Measurements from ENCODE around the gene NR2F1-AS1. TPM values are rescaled to one million over a fixed set of nuclear protein-coding genes. Genes with fewer than 3 reads are reported as not detected.

Gene NR2F1-AS1
- total and polyA plus RNA-seq, 2 experiments from 2014 or later: 0.45 to 0.49 TPM

DNA sequence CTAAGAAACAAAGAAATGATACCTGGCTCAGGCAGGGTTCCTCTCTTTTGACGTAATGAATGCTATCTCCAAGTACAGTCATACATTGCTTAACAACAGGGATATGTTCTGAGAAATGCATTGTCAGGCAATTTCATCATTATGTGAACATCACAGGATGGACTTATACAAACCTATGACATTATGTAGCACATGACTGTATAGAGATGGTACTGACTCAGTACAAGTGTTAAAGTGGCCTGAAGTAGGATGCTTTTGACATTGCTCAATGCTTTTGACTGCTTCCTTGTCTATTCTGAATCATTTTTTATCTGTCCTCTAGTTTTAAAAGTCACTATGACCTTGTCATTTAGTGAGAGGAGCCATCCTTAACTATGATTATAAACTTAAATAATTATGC is 147.6 kb downstream of the NR2F1-AS1 start:
- Histone ChIP-seq H3K4me3 (no peak overlapping the region), H3K9me3 (ENCODE audit: low read depth) (no peaks in the 10 kb centered on the region), H3K27ac (no peak overlapping the region), H3K4me1 (ENCODE audit: low read depth) (no peaks in the 10 kb centered on the region), H3K36me3 (no peaks in the 10 kb centered on the region), H3K27me3 (peaks cover 51% of the 10 kb centered on the region)
- TF ChIP-seq, protein P1, sequence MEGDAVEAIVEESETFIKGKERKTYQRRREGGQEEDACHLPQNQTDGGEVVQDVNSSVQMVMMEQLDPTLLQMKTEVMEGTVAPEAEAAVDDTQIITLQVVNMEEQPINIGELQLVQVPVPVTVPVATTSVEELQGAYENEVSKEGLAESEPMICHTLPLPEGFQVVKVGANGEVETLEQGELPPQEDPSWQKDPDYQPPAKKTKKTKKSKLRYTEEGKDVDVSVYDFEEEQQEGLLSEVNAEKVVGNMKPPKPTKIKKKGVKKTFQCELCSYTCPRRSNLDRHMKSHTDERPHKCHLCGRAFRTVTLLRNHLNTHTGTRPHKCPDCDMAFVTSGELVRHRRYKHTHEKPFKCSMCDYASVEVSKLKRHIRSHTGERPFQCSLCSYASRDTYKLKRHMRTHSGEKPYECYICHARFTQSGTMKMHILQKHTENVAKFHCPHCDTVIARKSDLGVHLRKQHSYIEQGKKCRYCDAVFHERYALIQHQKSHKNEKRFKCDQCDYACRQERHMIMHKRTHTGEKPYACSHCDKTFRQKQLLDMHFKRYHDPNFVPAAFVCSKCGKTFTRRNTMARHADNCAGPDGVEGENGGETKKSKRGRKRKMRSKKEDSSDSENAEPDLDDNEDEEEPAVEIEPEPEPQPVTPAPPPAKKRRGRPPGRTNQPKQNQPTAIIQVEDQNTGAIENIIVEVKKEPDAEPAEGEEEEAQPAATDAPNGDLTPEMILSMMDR (IDR thresholded peaks at IDR 0.05; ENCODE audit: low read depth, low read length): no peak
- DNase-seq (ENCODE audit: low read depth in 1 of 2, low spot score in 1 of 2): peak in 1 of 2 donors; percentile 86

DNA sequence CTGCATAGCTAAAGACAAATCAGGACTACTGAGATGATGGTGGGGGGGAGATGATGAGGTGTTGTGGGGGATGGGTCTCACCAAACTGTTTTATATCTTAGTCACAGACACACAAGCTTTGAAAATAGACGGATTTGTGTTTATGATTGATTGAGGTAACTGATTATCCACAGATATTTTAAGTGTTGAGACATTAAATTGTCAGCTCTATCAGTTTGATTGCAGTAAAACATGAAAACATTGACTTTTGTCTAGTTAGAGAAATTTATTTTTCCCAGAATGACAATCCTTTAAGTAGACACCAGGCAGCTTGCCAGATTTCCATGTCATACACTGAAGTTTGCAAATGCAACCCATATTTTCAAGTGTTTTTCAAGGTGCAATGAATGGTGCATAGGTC is 149.8 kb downstream of the NR2F1-AS1 start:
- Histone ChIP-seq H3K36me3 (no peaks in the 10 kb centered on the region), H3K27me3 (peaks cover 49% of the 10 kb centered on the region), H3K27ac (no peak overlapping the region), H3K4me3 (no peak overlapping the region), H3K4me1 (ENCODE audit: low read depth) (no peaks in the 10 kb centered on the region), H3K9me3 (ENCODE audit: low read depth) (no peaks in the 10 kb centered on the region)
- no peak for DNase-seq (ENCODE audit: low read depth in 1 of 2, low spot score in 1 of 2)
- TF ChIP-seq, protein P1 (IDR thresholded peaks at IDR 0.05; ENCODE audit: low read depth, low read length): no peak

DNA sequence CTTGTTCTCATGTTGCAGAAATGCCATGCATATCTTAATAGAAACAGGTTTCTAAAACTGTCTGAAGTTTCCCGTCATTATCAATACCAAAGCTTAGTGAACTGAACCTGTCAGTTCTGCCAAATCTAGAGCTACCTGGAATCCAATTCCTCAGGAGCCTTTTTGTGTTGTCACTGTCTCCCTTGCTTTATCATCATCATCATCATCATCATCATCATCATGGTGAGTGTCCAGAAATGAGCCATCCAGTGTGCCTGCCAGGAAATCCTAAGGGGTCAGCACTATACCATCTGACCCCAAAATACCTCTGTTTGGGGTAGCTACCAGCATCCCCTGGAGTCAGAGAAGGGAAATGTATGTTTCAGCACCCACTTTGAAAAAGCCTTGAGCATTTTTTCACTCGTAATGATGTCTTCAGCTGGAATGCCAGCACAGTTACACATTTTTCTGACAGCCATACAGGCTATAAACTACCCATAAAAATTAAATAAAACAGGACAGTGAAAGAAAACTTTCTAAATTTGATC is 150.3 kb downstream of the NR2F1-AS1 start:
- DNase-seq (ENCODE audit: low read depth in 1 of 2, low spot score in 1 of 2): no peak
- Histone ChIP-seq H3K9me3 (ENCODE audit: low read depth) (no peaks in the 10 kb centered on the region), H3K36me3 (no peaks in the 10 kb centered on the region), H3K4me3 (no peak overlapping the region), H3K27ac (no peak overlapping the region), H3K27me3 (peaks cover 49% of the 10 kb centered on the region), H3K4me1 (ENCODE audit: low read depth) (no peaks in the 10 kb centered on the region)
- TF ChIP-seq, protein P1 (IDR thresholded peaks at IDR 0.05; ENCODE audit: low read depth, low read length): no peak

DNA sequence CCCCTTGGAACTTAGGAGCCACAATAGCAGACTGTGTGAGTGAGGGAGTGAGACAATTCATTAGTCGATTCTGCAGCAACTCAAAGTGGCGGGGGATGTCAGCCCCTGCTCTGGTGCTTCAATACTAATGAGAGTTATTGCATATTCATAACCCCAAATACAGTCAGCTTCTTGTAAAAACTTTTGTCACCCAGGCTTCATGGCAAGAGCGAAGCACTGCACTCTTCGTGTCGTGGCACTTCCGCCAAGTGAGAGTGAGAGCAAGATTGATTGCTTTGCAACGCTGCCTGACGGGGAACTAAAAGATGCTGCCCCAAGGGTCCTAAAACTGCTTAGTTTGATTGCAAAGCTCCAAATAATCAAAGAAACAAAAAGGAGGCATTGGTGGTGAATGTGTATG is 150.9 kb downstream of the NR2F1-AS1 start:
- TF ChIP-seq, protein P1 (IDR thresholded peaks at IDR 0.05; ENCODE audit: low read depth, low read length): no peak

DNA sequence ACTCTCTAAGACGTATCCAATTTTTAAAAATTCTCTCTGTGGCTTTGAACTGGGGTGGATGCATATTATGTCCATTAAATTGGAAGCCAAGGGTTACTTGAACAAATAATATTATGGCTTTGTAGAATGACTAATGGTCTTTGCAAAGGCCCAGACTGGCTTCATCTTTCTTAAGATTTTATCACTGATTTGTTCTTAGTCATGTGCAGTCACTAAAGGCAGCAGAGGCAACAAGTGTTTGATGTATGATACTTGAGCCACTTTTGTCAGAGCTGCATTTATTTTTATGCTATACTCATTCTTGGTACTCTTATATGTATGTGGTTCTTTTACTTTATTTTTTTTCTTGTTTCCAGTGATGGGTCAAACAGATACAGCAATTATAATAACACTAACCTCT is 152.2 kb downstream of the NR2F1-AS1 start:
- Histone ChIP-seq H3K27ac (no peak overlapping the region), H3K9me3 (ENCODE audit: low read depth) (no peaks in the 10 kb centered on the region), H3K4me1 (ENCODE audit: low read depth) (no peaks in the 10 kb centered on the region), H3K4me3 (no peak overlapping the region), H3K36me3 (no peaks in the 10 kb centered on the region), H3K27me3 (peaks cover 52% of the 10 kb centered on the region)
- TF ChIP-seq, protein P1 (IDR thresholded peaks at IDR 0.05; ENCODE audit: low read depth, low read length): no peak
- no peak for DNase-seq (ENCODE audit: low read depth in 1 of 2, low spot score in 1 of 2)

More for the DNA sequence above, 150.9 kb downstream of the NR2F1-AS1 start:
- Histone ChIP-seq H3K36me3 (no peaks in the 10 kb centered on the region), H3K4me3 (no peak overlapping the region), H3K4me1 (ENCODE audit: low read depth) (no peaks in the 10 kb centered on the region), H3K9me3 (ENCODE audit: low read depth) (no peaks in the 10 kb centered on the region), H3K27ac (no peak overlapping the region), H3K27me3 (peaks cover 53% of the 10 kb centered on the region)
- no peak for DNase-seq (ENCODE audit: low read depth in 1 of 2, low spot score in 1 of 2)

Measured in cardiac muscle cell (in vitro differentiated cells and primary cell).